ENCODE data around the gene BTF3L4.
A peak's percentile ranks its signal among the peaks of the same experiment; 100 is the strongest.
"Not testable (repeated sequence)": the region's sequence is repeated elsewhere in the genome, so short reads cannot be mapped to it uniquely, and the experiment has no call there.

The BTF3L4 gene

GRCh38 chr1:52056163-52056936, at the start of gene BTF3L4:
Gene BTF3L4, plus strand, starts transcription at chr1:52056295. Its CDS starts 3,553 bp downstream, at chr1:52059848.
- peak; percentile 91 for DNase-seq

- no peak for DNase-seq
Measured at GRCh38 chr1:52007215-52008002, 48.7 kb upstream of the BTF3L4 start.

- no peak for DNase-seq
Measured at GRCh38 chr1:52008071-52008809, 47.9 kb upstream of the BTF3L4 start.

- no peak for DNase-seq
Measured at GRCh38 chr1:52022133-52022532, 34.0 kb upstream of the BTF3L4 start.

- DNase-seq = no peak
Measured at GRCh38 chr1:52026278-52026677, 29.8 kb upstream of the BTF3L4 start.

- DNase-seq = no peak
Measured at GRCh38 chr1:52028328-52028727, 27.8 kb upstream of the BTF3L4 start.

- not testable (repeated sequence) for DNase-seq
Measured at GRCh38 chr1:52028839-52029238, 27.3 kb upstream of the BTF3L4 start.

- DNase-seq = no peak
Measured at GRCh38 chr1:52032124-52032784, 23.8 kb upstream of the BTF3L4 start.

GRCh38 chr1:52032785-52033131, 23.3 kb upstream of the BTF3L4 start:
- no peak for DNase-seq

- peak; percentile 89 for DNase-seq
Measured at GRCh38 chr1:52033190-52034049, 22.7 kb upstream of the BTF3L4 start, which contains the start of gene KTI12. Gene KTI12, minus strand, starts transcription at chr1:52033810. Its CDS starts 49 bp downstream, at chr1:52033761.

GRCh38 chr1:52034050-52034384, 22.1 kb upstream of the BTF3L4 start:
- no peak for DNase-seq

GRCh38 chr1:52037402-52037814, 18.7 kb upstream of the BTF3L4 start:
- DNase-seq = no peak

- no peak for DNase-seq
Measured at GRCh38 chr1:52037909-52038308, 18.2 kb upstream of the BTF3L4 start.

GRCh38 chr1:52041551-52042185, 14.4 kb upstream of the BTF3L4 start:
- no peak for DNase-seq

GRCh38 chr1:52045236-52045635, 10.9 kb upstream of the BTF3L4 start:
- DNase-seq = no peak

- DNase-seq = not testable (repeated sequence)
Measured at GRCh38 chr1:52045666-52046195, 10.4 kb upstream of the BTF3L4 start.

- DNase-seq = not testable (repeated sequence)
Measured at GRCh38 chr1:52049337-52049736, 6.8 kb upstream of the BTF3L4 start.

GRCh38 chr1:52053862-52054261, 2.2 kb upstream of the BTF3L4 start:
- DNase-seq = no peak

GRCh38 chr1:52054496-52055065, 1.5 kb upstream of the BTF3L4 start:
- no peak for DNase-seq

- peak; percentile 68 for DNase-seq
Measured at GRCh38 chr1:52055066-52055865, 829 bp upstream of the BTF3L4 start, which contains the start of gene TXNDC12. Gene TXNDC12, minus strand, starts transcription at chr1:52055191. Its CDS starts 95 bp downstream, at chr1:52055096.

Measured in CD4-positive, alpha-beta T cell treated with Interleukin-12 subunit alpha and Interleukin-12 subunit beta, for 1 hour (primary cell).